ENCODE data around the gene DLGAP5.

Gene DLGAP5

DNA sequence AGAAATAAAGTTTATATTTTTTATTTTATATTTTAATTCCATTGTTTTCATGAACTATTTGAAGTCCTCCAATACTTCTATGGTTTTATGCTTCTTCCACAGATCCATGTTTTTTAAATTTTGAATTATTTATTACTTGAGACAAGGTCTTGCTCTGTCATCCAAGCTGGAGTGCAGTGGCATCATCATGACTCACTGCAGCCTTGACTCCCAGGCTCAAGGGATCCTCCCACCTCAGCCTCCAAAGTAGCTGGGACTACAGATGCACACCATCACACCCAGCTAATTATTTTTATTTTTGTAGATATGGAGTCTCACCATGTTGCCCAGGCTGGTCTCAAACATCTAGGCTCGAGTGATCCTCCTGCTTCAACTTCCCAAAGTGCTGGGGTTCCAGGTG is 28.8 kb upstream of the DLGAP5 start:
- Histone ChIP-seq H3K4me3 (ENCODE audit: low read depth, low read length) (no peak overlapping the region), H3K4me1 (ENCODE audit: control insufficient read depth in 1 of 2, insufficient read depth in 2 of 2, low read length in 2 of 2) (no peaks in the 10 kb centered on the region), H3K27me3 (ENCODE audit: insufficient read depth, low read length) (no peaks in the 10 kb centered on the region), H2AFZ (ENCODE audit: insufficient read depth, low read length, poor library complexity) (no peak overlapping the region), H2BK120ac (ENCODE audit: insufficient read depth, low read length, poor library complexity) (no peak overlapping the region), H3K27ac (ENCODE audit: low read depth, low read length) (no peak overlapping the region), H4K12ac (ENCODE audit: low read depth, low read length) (no peak overlapping the region), H3K9me3 (ENCODE audit: insufficient read depth, low read depth, low read length) (no peaks in the 10 kb centered on the region), H3K4me2 (ENCODE audit: low read length) (no peak overlapping the region), H3K14ac (ENCODE audit: low read length) (no peak overlapping the region), H2BK5ac (ENCODE audit: low read depth, low read length, poor library complexity) (no peak overlapping the region), H3K79me2 (ENCODE audit: control insufficient read depth, insufficient read depth, low read length, poor library complexity) (no peaks in the 10 kb centered on the region), H3K18ac (ENCODE audit: low read length) (no peak overlapping the region), H3K4ac (ENCODE audit: low read depth, low read length) (no peak overlapping the region), H4K91ac (ENCODE audit: low read depth, low read length) (no peak overlapping the region), H3K79me1 (ENCODE audit: low read length) (no peaks in the 10 kb centered on the region), H2BK12ac (ENCODE audit: low read length) (no peak overlapping the region), H3K36me3 (ENCODE audit: control insufficient read depth in 1 of 2, insufficient read depth in 2 of 2, low read length in 2 of 2) (no peaks in the 10 kb centered on the region), H3K9ac (ENCODE audit: low read length) (no peak overlapping the region), H4K8ac (ENCODE audit: low read depth, low read length) (no peak overlapping the region), H3K23ac (ENCODE audit: low read length) (no peak overlapping the region), H2AK5ac (ENCODE audit: low read length) (no peak overlapping the region)
- WGBS (ENCODE audit: extremely low coverage, insufficient coverage, insufficient read length), result no CpG with 5 or more reads among the region's 1 CpG
- no peak for DNase-seq

DNA sequence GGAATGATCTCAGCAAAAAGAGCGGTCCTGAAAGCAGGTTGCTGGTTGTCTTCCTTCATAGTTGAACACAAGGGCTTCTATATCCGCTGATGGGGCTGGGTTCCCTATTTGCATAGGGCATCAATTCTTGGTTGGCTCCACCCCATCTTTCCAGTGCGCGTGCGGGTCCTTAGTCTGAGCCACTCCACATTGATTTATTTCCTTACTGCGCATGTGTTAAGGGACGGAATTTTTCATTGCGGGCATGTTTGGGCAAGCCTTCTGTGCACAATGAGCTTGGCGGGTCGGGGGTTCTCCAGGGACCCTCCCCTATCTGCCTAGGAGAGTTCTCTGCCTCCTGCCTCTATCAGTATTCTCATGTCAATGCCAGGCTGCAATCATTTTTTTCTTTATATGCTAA is 21.2 kb upstream of the DLGAP5 start:
- no peak overlapping the region for H3K9ac ChIP-seq (ENCODE audit: low read length)
- no peak overlapping the region for H3K27ac ChIP-seq (ENCODE audit: low read depth, low read length)
- peak overlapping the region; percentile 78 for H2AFZ ChIP-seq (ENCODE audit: insufficient read depth, low read length, poor library complexity)
- DNase-seq, result peak; percentile 21 to 46
- H4K12ac ChIP-seq (ENCODE audit: low read depth, low read length), result peak overlapping the region; percentile 54
- no peaks in the 10 kb centered on the region for H3K36me3 ChIP-seq (ENCODE audit: control insufficient read depth in 1 of 2, insufficient read depth in 2 of 2, low read length in 2 of 2)
- H2BK5ac ChIP-seq (ENCODE audit: low read depth, low read length, poor library complexity), result peak overlapping the region; percentile 63
- no peak overlapping the region for H3K23ac ChIP-seq (ENCODE audit: low read length)
- H3K4me3 ChIP-seq (ENCODE audit: low read depth, low read length), result no peak overlapping the region
- H3K4ac ChIP-seq (ENCODE audit: low read depth, low read length), result no peak overlapping the region
- H3K4me1 ChIP-seq (ENCODE audit: control insufficient read depth in 1 of 2, insufficient read depth in 2 of 2, low read length in 2 of 2), result no peaks in the 10 kb centered on the region
- H3K79me1 ChIP-seq (ENCODE audit: low read length), result peaks cover 2% of the 10 kb centered on the region
- peaks cover 2% of the 10 kb centered on the region for H3K79me2 ChIP-seq (ENCODE audit: control insufficient read depth, insufficient read depth, low read length, poor library complexity)
- H3K4me2 ChIP-seq (ENCODE audit: low read length), result no peak overlapping the region
- H4K8ac ChIP-seq (ENCODE audit: low read depth, low read length), result peak overlapping the region; percentile 60
- H3K18ac ChIP-seq (ENCODE audit: low read length), result peak overlapping the region; percentile 84
- peak overlapping the region; percentile 46 for H2BK120ac ChIP-seq (ENCODE audit: insufficient read depth, low read length, poor library complexity)
- H2BK12ac ChIP-seq (ENCODE audit: low read length), result peak overlapping the region; percentile 94
- H2AK5ac ChIP-seq (ENCODE audit: low read length), result peak overlapping the region; percentile 37
- no peaks in the 10 kb centered on the region for H3K9me3 ChIP-seq (ENCODE audit: insufficient read depth, low read depth, low read length)
- H3K14ac ChIP-seq (ENCODE audit: low read length), result peak overlapping the region; percentile 30
- H4K91ac ChIP-seq (ENCODE audit: low read depth, low read length), result peak overlapping the region; percentile 83
- H3K27me3 ChIP-seq (ENCODE audit: insufficient read depth, low read length), result no peaks in the 10 kb centered on the region
- no CpG with 5 or more reads among the region's 10 CpGs for WGBS (ENCODE audit: extremely low coverage, insufficient coverage, insufficient read length)

DNA sequence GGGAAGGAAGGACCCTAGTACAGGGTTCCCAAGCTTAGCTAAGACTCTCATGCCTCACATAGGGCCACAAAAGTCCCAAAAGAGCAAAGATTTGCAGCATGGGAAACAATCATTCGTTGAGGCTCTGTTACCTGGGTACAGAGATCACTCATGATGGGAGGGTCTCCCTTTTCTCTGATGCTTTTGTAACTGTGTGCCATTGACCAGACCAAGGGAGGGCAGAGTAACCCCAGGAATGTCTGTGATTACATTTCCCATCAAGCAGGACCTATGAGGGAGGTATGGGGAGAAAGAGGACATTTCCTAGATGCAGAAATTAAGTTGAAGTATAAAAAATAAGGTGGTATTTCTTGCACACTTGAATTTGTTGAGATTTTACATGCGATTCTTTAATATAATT is 16.4 kb upstream of the DLGAP5 start:
- Histone ChIP-seq H3K4me3 (ENCODE audit: low read depth, low read length) (no peak overlapping the region), H2BK12ac (ENCODE audit: low read length) (no peak overlapping the region), H3K36me3 (ENCODE audit: control insufficient read depth in 1 of 2, insufficient read depth in 2 of 2, low read length in 2 of 2) (no peaks in the 10 kb centered on the region), H3K4me1 (ENCODE audit: control insufficient read depth in 1 of 2, insufficient read depth in 2 of 2, low read length in 2 of 2) (no peaks in the 10 kb centered on the region), H3K9ac (ENCODE audit: low read length) (no peak overlapping the region), H3K27me3 (ENCODE audit: insufficient read depth, low read length) (no peaks in the 10 kb centered on the region), H2AK5ac (ENCODE audit: low read length) (no peak overlapping the region), H2AFZ (ENCODE audit: insufficient read depth, low read length, poor library complexity) (no peak overlapping the region), H3K4me2 (ENCODE audit: low read length) (no peak overlapping the region), H3K18ac (ENCODE audit: low read length) (no peak overlapping the region), H2BK5ac (ENCODE audit: low read depth, low read length, poor library complexity) (no peak overlapping the region), H3K14ac (ENCODE audit: low read length) (no peak overlapping the region), H3K4ac (ENCODE audit: low read depth, low read length) (no peak overlapping the region), H3K79me2 (ENCODE audit: control insufficient read depth, insufficient read depth, low read length, poor library complexity) (peaks cover 2% of the 10 kb centered on the region), H4K8ac (ENCODE audit: low read depth, low read length) (no peak overlapping the region), H3K27ac (ENCODE audit: low read depth, low read length) (no peak overlapping the region), H4K12ac (ENCODE audit: low read depth, low read length) (no peak overlapping the region), H3K79me1 (ENCODE audit: low read length) (peaks cover 2% of the 10 kb centered on the region), H2BK120ac (ENCODE audit: insufficient read depth, low read length, poor library complexity) (no peak overlapping the region), H4K91ac (ENCODE audit: low read depth, low read length) (no peak overlapping the region), H3K9me3 (ENCODE audit: insufficient read depth, low read depth, low read length) (no peaks in the 10 kb centered on the region), H3K23ac (ENCODE audit: low read length) (no peak overlapping the region)
- DNase-seq, result no peak
- WGBS (ENCODE audit: extremely low coverage, insufficient coverage, insufficient read length), result no CpG with 5 or more reads among the region's 2 CpGs

DNA sequence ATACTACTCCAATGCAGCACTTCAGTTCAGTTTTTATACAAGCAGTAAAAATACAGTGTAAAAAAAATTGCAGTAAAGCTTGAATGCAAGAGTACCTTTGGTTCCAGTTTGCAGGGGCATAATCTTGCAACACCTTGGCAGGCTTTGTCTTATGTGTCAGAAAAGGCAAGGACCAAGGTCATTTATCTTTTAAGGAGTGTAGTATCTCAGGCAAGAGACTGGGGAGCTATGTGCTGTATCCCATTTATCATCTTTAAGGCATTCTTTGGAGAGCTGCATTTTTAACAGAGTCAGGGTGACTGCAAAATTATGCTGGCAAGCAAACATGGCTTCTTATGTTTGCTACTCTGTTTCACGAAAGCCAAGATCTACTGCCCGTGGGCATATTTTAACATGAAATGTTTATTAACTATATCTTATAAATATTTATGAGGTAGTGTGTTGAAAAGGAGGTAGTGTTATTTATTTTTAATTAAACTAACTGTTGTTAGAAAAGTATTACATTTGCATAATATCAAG is 14.8 kb upstream of the DLGAP5 start:
- no peaks in the 10 kb centered on the region for H3K27me3 ChIP-seq (ENCODE audit: insufficient read depth, low read length)
- H3K9ac ChIP-seq (ENCODE audit: low read length), result no peak overlapping the region
- no peak overlapping the region for H4K8ac ChIP-seq (ENCODE audit: low read depth, low read length)
- no peak overlapping the region for H3K4me2 ChIP-seq (ENCODE audit: low read length)
- H3K4me3 ChIP-seq (ENCODE audit: low read depth, low read length), result no peak overlapping the region
- H3K36me3 ChIP-seq (ENCODE audit: control insufficient read depth in 1 of 2, insufficient read depth in 2 of 2, low read length in 2 of 2), result no peaks in the 10 kb centered on the region
- no peak overlapping the region for H2BK5ac ChIP-seq (ENCODE audit: low read depth, low read length, poor library complexity)
- H3K18ac ChIP-seq (ENCODE audit: low read length), result no peak overlapping the region
- H4K12ac ChIP-seq (ENCODE audit: low read depth, low read length), result no peak overlapping the region
- H2AK5ac ChIP-seq (ENCODE audit: low read length), result no peak overlapping the region
- H3K79me2 ChIP-seq (ENCODE audit: control insufficient read depth, insufficient read depth, low read length, poor library complexity), result no peaks in the 10 kb centered on the region
- H2BK120ac ChIP-seq (ENCODE audit: insufficient read depth, low read length, poor library complexity), result no peak overlapping the region
- no peak overlapping the region for H3K23ac ChIP-seq (ENCODE audit: low read length)
- no CpG with 5 or more reads among the region's 2 CpGs for WGBS (ENCODE audit: extremely low coverage, insufficient coverage, insufficient read length)
- no peak overlapping the region for H2AFZ ChIP-seq (ENCODE audit: insufficient read depth, low read length, poor library complexity)
- H3K79me1 ChIP-seq (ENCODE audit: low read length), result peaks cover 3% of the 10 kb centered on the region
- no peak for DNase-seq
- peaks cover 3 to 4% of the 10 kb centered on the region in 2 experiments for H3K4me1 ChIP-seq (ENCODE audit: control insufficient read depth in 1 of 2, insufficient read depth in 2 of 2, low read length in 2 of 2)
- no peak overlapping the region for H4K91ac ChIP-seq (ENCODE audit: low read depth, low read length)
- H3K4ac ChIP-seq (ENCODE audit: low read depth, low read length), result no peak overlapping the region
- no peak overlapping the region for H3K27ac ChIP-seq (ENCODE audit: low read depth, low read length)
- no peak overlapping the region for H3K14ac ChIP-seq (ENCODE audit: low read length)
- H2BK12ac ChIP-seq (ENCODE audit: low read length), result no peak overlapping the region
- no peaks in the 10 kb centered on the region for H3K9me3 ChIP-seq (ENCODE audit: insufficient read depth, low read depth, low read length)
